Liver (tissue), 9 donors: ENCODE data around the gene STK25. TPM values are rescaled to one million over a fixed set of nuclear protein-coding genes. Genes with fewer than 3 reads are reported as not detected.

Experiments used
- DNase-seq: peaks from one replicate; pipeline ENCODE4 v3.0.0-alpha.2; 2017; ENCODE audit warnings: low spot score
- H3K27ac ChIP-seq, 2 donors: one replicate each; pipeline ENCODE4 v1.7.0; 2013; ENCODE audit warnings: inconsistent platforms in 2 of 2, low read length in 2 of 2, control low read depth in 1 of 2, low read depth in 1 of 2, mild to moderate bottlenecking in 1 of 2
- H3K27me3 ChIP-seq, 4 donors: one replicate each; pipeline versions ENCODE4 v1.6.1 to v1.7.0; 2013; ENCODE audit warnings: low read length in 3 of 4, inconsistent platforms in 1 of 4, mild to moderate bottlenecking in 1 of 4, moderate library complexity in 1 of 4; ENCODE audit not compliant: control insufficient read depth in 4 of 4, insufficient read depth in 4 of 4
- H3K36me3 ChIP-seq, 4 donors: one replicate each; pipeline versions ENCODE4 v1.6.1 to v1.7.0; 2013; ENCODE audit warnings: low read length in 3 of 4, mild to moderate bottlenecking in 3 of 4, low read depth in 1 of 4, moderate library complexity in 1 of 4; ENCODE audit not compliant: control insufficient read depth in 4 of 4, insufficient read depth in 3 of 4
- H3K4me1 ChIP-seq, 4 donors: one replicate each; pipeline versions ENCODE4 v1.6.1 to v1.7.0; 2013; ENCODE audit warnings: low read length in 3 of 4, mild to moderate bottlenecking in 3 of 4, moderate library complexity in 1 of 4; ENCODE audit not compliant: control insufficient read depth in 4 of 4, insufficient read depth in 4 of 4
- H3K4me3 ChIP-seq, 3 donors: one replicate each; pipeline versions ENCODE4 v1.6.1 to v1.7.0; 2013; ENCODE audit warnings: low read length in 3 of 3, control low read depth in 1 of 3, low read depth in 1 of 3, mild to moderate bottlenecking in 1 of 3
- H3K9ac ChIP-seq, 2 donors: one replicate each; pipeline ENCODE4 v1.7.0; 2013; ENCODE audit warnings: low read length in 2 of 2, mild to moderate bottlenecking in 2 of 2, moderate library complexity in 2 of 2, control low read depth in 1 of 2, low read depth in 1 of 2
- H3K9me3 ChIP-seq, 4 donors: one replicate each; pipeline versions ENCODE4 v1.6.1 to v1.7.0; 2013; ENCODE audit warnings: low read length in 3 of 4; ENCODE audit not compliant: control insufficient read depth in 4 of 4
- CTCF ChIP-seq: fragments of 150-350 bp; IDR thresholded peaks from 2 replicates; pipeline ENCODE4 v1.5.1; 2017; ENCODE audit warnings: improper control_type of control experiment, low read depth, low read length; ENCODE audit not compliant: missing input control
- EGR1 ChIP-seq, 2 donors: IDR thresholded peaks; 2 replicates each; pipeline ENCODE4 v1.6.1; 2016 to 2018; ENCODE audit warnings: antibody characterized with exemption in 2 of 2, low read depth in 2 of 2
- FOXA1 ChIP-seq: IDR thresholded peaks from 2 replicates; pipeline ENCODE4 v1.6.1; 2016; ENCODE audit warnings: antibody characterized with exemption
- FOXA2 ChIP-seq: IDR thresholded peaks from 2 replicates; pipeline ENCODE4 v1.6.1; 2016; ENCODE audit warnings: antibody characterized with exemption
- GABPA ChIP-seq, 2 donors: IDR thresholded peaks in 1 of 2; conservative IDR thresholded peaks in 1 of 2; 2 replicates each; pipeline ENCODE4 v1.6.1; 2016; ENCODE audit warnings: antibody characterized with exemption in 2 of 2, mild to moderate bottlenecking in 1 of 2, moderate library complexity in 1 of 2
- HNF4A ChIP-seq, 2 donors: conservative IDR thresholded peaks; 2 replicates each; pipeline ENCODE4 v1.6.1; 2016; ENCODE audit warnings: antibody characterized with exemption in 2 of 2, mild to moderate bottlenecking in 2 of 2
- HNF4G ChIP-seq: IDR thresholded peaks from 2 replicates; pipeline ENCODE4 v1.6.1; 2016; ENCODE audit warnings: antibody characterized with exemption
- NR2F2 ChIP-seq: IDR thresholded peaks from 2 replicates; pipeline ENCODE4 v1.6.1; 2016; ENCODE audit warnings: antibody characterized with exemption
- RAD21 ChIP-seq, 2 donors: IDR thresholded peaks; 2 replicates each; pipeline ENCODE4 v1.6.1; 2016; ENCODE audit warnings: antibody characterized with exemption in 2 of 2, mild to moderate bottlenecking in 2 of 2
- REST ChIP-seq: IDR thresholded peaks from 2 replicates; pipeline ENCODE4 v1.6.1; 2016; ENCODE audit warnings: antibody characterized with exemption, mild to moderate bottlenecking
- RXRA ChIP-seq, 2 donors: IDR thresholded peaks; 2 replicates each; pipeline ENCODE4 v1.6.1; 2017 to 2018; ENCODE audit warnings: antibody characterized with exemption in 2 of 2, mild to moderate bottlenecking in 1 of 2
- TAF1 ChIP-seq: conservative IDR thresholded peaks from 2 replicates; pipeline ENCODE4 v1.6.1; 2016; ENCODE audit warnings: antibody characterized with exemption, mild to moderate bottlenecking
- YY1 ChIP-seq: IDR thresholded peaks from 2 replicates; pipeline ENCODE4 v1.6.1; 2016; ENCODE audit warnings: antibody characterized with exemption, mild to moderate bottlenecking
- WGBS: extraction: QIAGEN DNeasy Blood & Tissue Kit; methylation state at CpG from one replicate; pipeline ENCODE4 v1.1.7; 2013; 5-methylcytosine and 5-hydroxymethylcytosine counted together
- polyA plus RNA-seq, 2 donors: library from polyadenylated mRNA; stranded (reverse) in 1 of 2; unstranded in 1 of 2; fragments of 200-250 nt in 1 of 2; fragments of >200 nt in 1 of 2; fragmentation: Nextera tagmentation in 1 of 2; extraction: Ambion mirVana in 1 of 2; gene quantifications; one replicate each; pipeline versions ENCODE4 v1.2.1 to v1.2.3, GENCODE V29; 2013 to 2015
- total RNA-seq, 2 donors: library from RNA; depleted of rRNA; stranded (reverse); fragments of >200 nt; gene quantifications; one replicate each; pipeline ENCODE4 v1.2.3, GENCODE V29; 2014
- TF ChIP-seq, protein P1 (sequence below): IDR thresholded peaks from 2 replicates; pipeline ENCODE4 v1.6.1; 2016; ENCODE audit warnings: antibody characterized with exemption
- TF ChIP-seq, protein P2 (sequence below): IDR thresholded peaks from 2 replicates; pipeline ENCODE4 v1.6.1; 2016; ENCODE audit warnings: antibody characterized with exemption
- TF ChIP-seq, protein P3 (sequence below): IDR thresholded peaks from 2 replicates; pipeline ENCODE4 v1.6.1; 2016; ENCODE audit warnings: antibody characterized with exemption
- donor health status: healthy.
- donor health status: healthy.
- donor health status: healthy.
- donor health status: healthy.
- donor health status: healthy.

Gene STK25
- total and polyA plus RNA-seq, 4 donors = 43.4 to 85.6 (median 67.3) TPM

- TF ChIP-seq YY1 (no peak), NR2F2 (no peak), REST (no peak), CTCF (no peak), FOXA1 (no peak), TAF1 (no peak), HNF4G (no peak), RXRA (IDR thresholded peaks at IDR 0.05) (no peak), EGR1 (IDR thresholded peaks at IDR 0.05; ENCODE audit: low read depth in 2 of 2) (no peak)
- TF ChIP-seq, protein P1, sequence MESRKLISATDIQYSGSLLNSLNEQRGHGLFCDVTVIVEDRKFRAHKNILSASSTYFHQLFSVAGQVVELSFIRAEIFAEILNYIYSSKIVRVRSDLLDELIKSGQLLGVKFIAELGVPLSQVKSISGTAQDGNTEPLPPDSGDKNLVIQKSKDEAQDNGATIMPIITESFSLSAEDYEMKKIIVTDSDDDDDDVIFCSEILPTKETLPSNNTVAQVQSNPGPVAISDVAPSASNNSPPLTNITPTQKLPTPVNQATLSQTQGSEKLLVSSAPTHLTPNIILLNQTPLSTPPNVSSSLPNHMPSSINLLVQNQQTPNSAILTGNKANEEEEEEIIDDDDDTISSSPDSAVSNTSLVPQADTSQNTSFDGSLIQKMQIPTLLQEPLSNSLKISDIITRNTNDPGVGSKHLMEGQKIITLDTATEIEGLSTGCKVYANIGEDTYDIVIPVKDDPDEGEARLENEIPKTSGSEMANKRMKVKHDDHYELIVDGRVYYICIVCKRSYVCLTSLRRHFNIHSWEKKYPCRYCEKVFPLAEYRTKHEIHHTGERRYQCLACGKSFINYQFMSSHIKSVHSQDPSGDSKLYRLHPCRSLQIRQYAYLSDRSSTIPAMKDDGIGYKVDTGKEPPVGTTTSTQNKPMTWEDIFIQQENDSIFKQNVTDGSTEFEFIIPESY = no peak
- TF ChIP-seq, protein P2, sequence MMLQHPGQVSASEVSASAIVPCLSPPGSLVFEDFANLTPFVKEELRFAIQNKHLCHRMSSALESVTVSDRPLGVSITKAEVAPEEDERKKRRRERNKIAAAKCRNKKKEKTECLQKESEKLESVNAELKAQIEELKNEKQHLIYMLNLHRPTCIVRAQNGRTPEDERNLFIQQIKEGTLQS = no peak
- TF ChIP-seq, protein P3, sequence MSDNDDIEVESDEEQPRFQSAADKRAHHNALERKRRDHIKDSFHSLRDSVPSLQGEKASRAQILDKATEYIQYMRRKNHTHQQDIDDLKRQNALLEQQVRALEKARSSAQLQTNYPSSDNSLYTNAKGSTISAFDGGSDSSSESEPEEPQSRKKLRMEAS = no peak
- H3K27me3 ChIP-seq = no peaks in the 10 kb centered on the region
- H3K27ac ChIP-seq = no peak overlapping the region
- no peak overlapping the region for H3K9ac ChIP-seq
- H3K4me3 ChIP-seq = no peak overlapping the region
- DNase-seq = no peak
- H3K36me3 ChIP-seq = peaks cover 0 to 3% (median 0%) of the 10 kb centered on the region in 4 donors
- H3K4me1 ChIP-seq = no peaks in the 10 kb centered on the region
- WGBS = 93% methylated on average over 5 of the region's 5 CpGs
- no peaks in the 10 kb centered on the region for H3K9me3 ChIP-seq
Measured at GRCh38 chr2:241458687-241459086, 49.7 kb downstream of the STK25 start.

DNA sequence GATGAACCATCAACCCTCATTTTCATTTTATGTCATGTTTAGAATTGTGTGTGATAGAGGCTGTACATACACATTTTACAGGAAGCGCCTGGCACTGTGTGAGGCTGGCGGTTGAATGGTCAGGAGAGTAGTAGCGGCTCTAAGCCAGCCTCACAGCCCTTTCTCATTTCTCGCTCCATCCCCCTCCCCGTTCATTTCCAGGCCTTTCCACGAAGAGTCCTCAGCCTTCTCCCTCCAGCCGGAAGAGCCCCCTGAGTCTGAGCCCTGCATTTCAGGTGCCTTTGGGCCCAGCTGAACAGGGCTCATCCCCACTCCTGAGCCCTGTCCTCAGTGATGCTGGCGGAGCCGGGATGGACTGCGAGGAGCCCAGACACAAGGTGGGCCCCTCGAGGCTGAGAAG, 51.8 kb downstream of the STK25 start:
- DNase-seq = no peak
- H3K9me3 ChIP-seq = no peaks in the 10 kb centered on the region
- TF ChIP-seq, protein P1 = no peak
- no peak for TF ChIP-seq TAF1
- TF ChIP-seq, protein P3 = no peak
- TF ChIP-seq FOXA1 = no peak
- TF ChIP-seq NR2F2 = no peak
- no peak for TF ChIP-seq HNF4A (conservative IDR thresholded peaks at IDR 0.05)
- no peak for TF ChIP-seq RXRA (IDR thresholded peaks at IDR 0.05)
- no peak for TF ChIP-seq GABPA (IDR thresholded peaks at IDR 0.05 in 1 of 2, conservative IDR thresholded peaks at IDR 0.05 in 1 of 2)
- no peak for TF ChIP-seq RAD21 (IDR thresholded peaks at IDR 0.05)
- TF ChIP-seq HNF4G = no peak
- TF ChIP-seq YY1 = no peak
- TF ChIP-seq, protein P2 = no peak
- TF ChIP-seq REST = no peak
- TF ChIP-seq FOXA2 = no peak
- H3K36me3 ChIP-seq = no peaks in the 10 kb centered on the region
- peaks cover 0 to 8% (median 4%) of the 10 kb centered on the region in 4 donors for H3K4me1 ChIP-seq
- no peak overlapping the region for H3K9ac ChIP-seq
- H3K4me3 ChIP-seq = no peak overlapping the region
- WGBS = 89% methylated on average over 11 of the region's 11 CpGs
- H3K27ac ChIP-seq = no peak overlapping the region
- H3K27me3 ChIP-seq = no peaks in the 10 kb centered on the region
